Endodermal cell (in vitro differentiated cells): ENCODE measurements around the gene VWA3B. TPM values are rescaled to one million over a fixed set of nuclear protein-coding genes. Genes with fewer than 3 reads are reported as not detected.

Source experiments
- DNase-seq: peaks from one replicate; pipeline ENCODE4 v3.0.0-alpha.2; 2017
- H3K27ac ChIP-seq: 2 replicates; pipeline ENCODE4 v1.5.1; 2013; ENCODE audit warnings: mild to moderate bottlenecking, low read depth, low read length, moderate library complexity
- H3K27me3 ChIP-seq: 2 replicates; pipeline ENCODE4 v1.6.1; 2013; ENCODE audit warnings: mild to moderate bottlenecking, low read length, moderate library complexity; ENCODE audit not compliant: insufficient read depth, control insufficient read depth, poor library complexity, severe bottlenecking
- H3K36me3 ChIP-seq: 2 replicates; pipeline ENCODE4 v1.7.0; 2013; ENCODE audit warnings: mild to moderate bottlenecking, low read length, moderate library complexity; ENCODE audit not compliant: control insufficient read depth, insufficient read depth
- H3K4me1 ChIP-seq: one replicate; pipeline ENCODE4 v1.7.0; 2013; ENCODE audit warnings: low read length; ENCODE audit not compliant: control insufficient read depth, insufficient read depth
- H3K4me3 ChIP-seq: 2 replicates; pipeline ENCODE4 v1.5.1; 2013; ENCODE audit warnings: mild to moderate bottlenecking, low read length, moderate library complexity
- H3K9ac ChIP-seq: 2 replicates; pipeline ENCODE4 v1.6.1; 2013; ENCODE audit warnings: mild to moderate bottlenecking, low read length, moderate library complexity; ENCODE audit not compliant: poor library complexity, severe bottlenecking; ENCODE audit errors: extremely low read depth
- H3K9me3 ChIP-seq: 2 replicates; pipeline ENCODE4 v1.6.1; 2013; ENCODE audit warnings: mild to moderate bottlenecking, low read length, moderate library complexity; ENCODE audit not compliant: control insufficient read depth
- H3K27ac Mint-ChIP-seq: 2 replicates; pipeline ENCODE4 v1.8.0; 2020; ENCODE audit warnings: mixed read lengths
- H3K27me3 Mint-ChIP-seq: 2 replicates; pipeline ENCODE4 v1.8.0; 2021; ENCODE audit warnings: mild to moderate bottlenecking, mixed read lengths; ENCODE audit not compliant: insufficient read depth
- H3K36me3 Mint-ChIP-seq: 2 replicates; pipeline ENCODE4 v1.8.0; 2020; ENCODE audit warnings: low read depth, mixed read lengths
- H3K4me1 Mint-ChIP-seq: 2 replicates; pipeline ENCODE4 v1.8.0; 2020; ENCODE audit warnings: mixed read lengths
- H3K4me3 Mint-ChIP-seq: 2 replicates; pipeline ENCODE4 v1.8.0; 2020; ENCODE audit warnings: mild to moderate bottlenecking, moderate library complexity, mixed read lengths
- H3K9me3 Mint-ChIP-seq: 2 replicates; pipeline ENCODE4 v1.8.0; 2020; ENCODE audit warnings: mild to moderate bottlenecking, mixed read lengths
- WGBS, 2 experiments: methylation state at CpG; one replicate each; pipeline versions ENCODE4 v1.1.5 to v1.1.7; 2013; ENCODE audit warnings: missing lambda C conversion rate in 2 of 2, mixed read lengths in 1 of 2; ENCODE audit not compliant: insufficient coverage in 1 of 2, insufficient read length in 1 of 2; 5-methylcytosine and 5-hydroxymethylcytosine counted together
- total RNA-seq, 2 donors: library from RNA; stranded (reverse); fragmentation: NEBNext Ultra II Directional in 1 of 2; extraction: Animal tissue kit (Norgen Biotek cat#: 25700) in 1 of 2; gene quantifications; 2 replicates in 1 of 2; 3 replicates in 1 of 2; pipeline ENCODE4 v1.2.1, GENCODE V29; 2021
- TF ChIP-seq, protein P1 (sequence below): fragments of 200-600 bp; sonication (generic); conservative IDR thresholded peaks from 2 replicates; pipeline ENCODE4 v1.5.0; 2021; ENCODE audit warnings: antibody characterized with exemption, mild to moderate bottlenecking

Gene VWA3B
- total RNA-seq, 2 donors from 2014 or later = 0.38 to 0.64 TPM

DNA sequence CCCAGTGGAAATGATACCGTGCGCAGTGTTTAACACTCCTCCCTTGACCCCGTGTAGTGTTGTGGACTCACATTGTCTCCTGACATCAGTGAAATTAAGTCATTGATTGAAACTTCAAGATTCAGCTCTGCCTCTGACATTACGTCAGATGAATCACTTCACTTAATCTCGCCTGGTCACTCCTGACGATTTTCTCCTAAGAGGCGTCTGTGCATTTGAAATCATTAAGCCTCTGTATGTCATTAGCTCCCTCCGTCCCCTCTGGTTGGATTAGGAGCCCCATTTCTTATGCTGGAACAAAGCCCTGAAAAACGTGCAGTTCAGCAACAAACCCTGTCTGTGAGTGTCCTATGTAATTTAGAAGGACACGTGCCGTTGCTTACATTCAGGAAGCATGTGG is 222.6 kb downstream of the VWA3B start:
- no peak overlapping the region for H3K4me3 ChIP-seq
- no peak overlapping the region for H3K27ac Mint-ChIP-seq
- H3K27me3 Mint-ChIP-seq = peaks cover 7% of the 10 kb centered on the region
- TF ChIP-seq, protein P1, sequence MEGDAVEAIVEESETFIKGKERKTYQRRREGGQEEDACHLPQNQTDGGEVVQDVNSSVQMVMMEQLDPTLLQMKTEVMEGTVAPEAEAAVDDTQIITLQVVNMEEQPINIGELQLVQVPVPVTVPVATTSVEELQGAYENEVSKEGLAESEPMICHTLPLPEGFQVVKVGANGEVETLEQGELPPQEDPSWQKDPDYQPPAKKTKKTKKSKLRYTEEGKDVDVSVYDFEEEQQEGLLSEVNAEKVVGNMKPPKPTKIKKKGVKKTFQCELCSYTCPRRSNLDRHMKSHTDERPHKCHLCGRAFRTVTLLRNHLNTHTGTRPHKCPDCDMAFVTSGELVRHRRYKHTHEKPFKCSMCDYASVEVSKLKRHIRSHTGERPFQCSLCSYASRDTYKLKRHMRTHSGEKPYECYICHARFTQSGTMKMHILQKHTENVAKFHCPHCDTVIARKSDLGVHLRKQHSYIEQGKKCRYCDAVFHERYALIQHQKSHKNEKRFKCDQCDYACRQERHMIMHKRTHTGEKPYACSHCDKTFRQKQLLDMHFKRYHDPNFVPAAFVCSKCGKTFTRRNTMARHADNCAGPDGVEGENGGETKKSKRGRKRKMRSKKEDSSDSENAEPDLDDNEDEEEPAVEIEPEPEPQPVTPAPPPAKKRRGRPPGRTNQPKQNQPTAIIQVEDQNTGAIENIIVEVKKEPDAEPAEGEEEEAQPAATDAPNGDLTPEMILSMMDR = no peak
- H3K4me1 ChIP-seq = peaks cover 4% of the 10 kb centered on the region
- no peaks in the 10 kb centered on the region for H3K9me3 ChIP-seq
- DNase-seq = no peak
- no peak overlapping the region for H3K27ac ChIP-seq
- no peak overlapping the region for H3K9ac ChIP-seq
- H3K36me3 Mint-ChIP-seq = no peaks in the 10 kb centered on the region
- H3K4me3 Mint-ChIP-seq = no peak overlapping the region
- H3K9me3 Mint-ChIP-seq = no peaks in the 10 kb centered on the region
- no peaks in the 10 kb centered on the region for H3K27me3 ChIP-seq
- 91 to 92% methylated on average over 9 to 11 of the region's 11 CpGs for WGBS, 2 experiments
- H3K36me3 ChIP-seq = no peaks in the 10 kb centered on the region
- peaks cover 11% of the 10 kb centered on the region for H3K4me1 Mint-ChIP-seq

DNA sequence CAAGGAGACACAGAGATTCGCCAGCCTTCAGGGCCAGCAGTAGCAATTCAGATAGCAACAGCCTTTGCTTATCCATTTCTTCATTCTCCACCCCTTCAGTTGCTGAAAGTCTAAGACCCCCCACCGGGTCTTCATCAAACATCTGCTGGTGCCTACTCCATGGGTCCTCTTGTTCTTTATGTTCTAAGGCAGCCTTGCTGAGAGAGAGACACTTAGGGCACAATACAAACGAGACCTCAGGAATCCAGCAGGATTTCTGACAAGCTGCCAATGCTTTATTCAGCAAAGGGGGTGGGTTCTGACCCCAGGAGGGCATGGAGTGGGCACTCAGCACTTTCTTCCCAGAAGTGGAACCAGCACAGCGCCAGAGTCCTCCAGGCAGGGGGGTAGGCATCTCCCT is 223.0 kb downstream of the VWA3B start:
- Histone ChIP-seq H3K9ac (no peak overlapping the region), H3K27ac (no peak overlapping the region), H3K9me3 (no peaks in the 10 kb centered on the region), H3K27me3 (no peaks in the 10 kb centered on the region), H3K4me1 (peaks cover 4% of the 10 kb centered on the region), H3K36me3 (no peaks in the 10 kb centered on the region), H3K4me3 (no peak overlapping the region)
- Mint-ChIP-seq H3K9me3 (no peaks in the 10 kb centered on the region), H3K4me3 (no peak overlapping the region), H3K27ac (no peak overlapping the region), H3K4me1 (peaks cover 11% of the 10 kb centered on the region), H3K27me3 (peaks cover 4% of the 10 kb centered on the region), H3K36me3 (no peaks in the 10 kb centered on the region)
- DNase-seq = no peak
- WGBS, 2 experiments = 81 to 85% methylated on average over 2 to 4 of the region's 4 CpGs
- TF ChIP-seq, protein P1 = no peak

DNA sequence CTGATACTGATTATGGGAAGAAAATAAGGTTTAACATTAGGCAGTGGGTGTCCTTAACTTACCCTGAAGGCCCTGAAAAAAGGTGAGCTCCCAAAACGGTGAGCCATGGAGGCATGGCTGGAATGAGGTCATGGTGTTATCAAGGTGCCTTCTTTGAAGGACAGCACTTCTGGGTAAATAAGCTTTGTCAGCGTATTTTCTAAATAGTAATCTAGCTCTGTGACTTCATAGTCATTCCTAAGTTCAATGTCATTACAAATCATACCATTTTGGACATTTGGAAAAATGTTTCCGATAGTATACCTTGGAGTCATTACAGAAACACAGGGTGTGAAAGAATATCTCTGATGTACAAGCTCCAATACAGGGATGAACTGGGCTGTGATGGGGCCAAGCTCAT is 224.1 kb downstream of the VWA3B start:
- H3K27me3 Mint-ChIP-seq = peaks cover 4% of the 10 kb centered on the region
- WGBS, 2 experiments = 92 to 100% methylated on average over 2 to 3 of the region's 3 CpGs
- peaks cover 10% of the 10 kb centered on the region for H3K4me1 Mint-ChIP-seq
- no peak for DNase-seq
- H3K36me3 Mint-ChIP-seq = no peaks in the 10 kb centered on the region
- no peak overlapping the region for H3K27ac ChIP-seq
- H3K4me1 ChIP-seq = peaks cover 4% of the 10 kb centered on the region
- H3K9me3 ChIP-seq = peaks cover 3% of the 10 kb centered on the region
- no peak overlapping the region for H3K4me3 Mint-ChIP-seq
- no peaks in the 10 kb centered on the region for H3K27me3 ChIP-seq
- no peak overlapping the region for H3K9ac ChIP-seq
- no peak overlapping the region for H3K4me3 ChIP-seq
- H3K36me3 ChIP-seq = no peaks in the 10 kb centered on the region
- peaks cover 3% of the 10 kb centered on the region for H3K9me3 Mint-ChIP-seq
- TF ChIP-seq, protein P1 = no peak
- no peak overlapping the region for H3K27ac Mint-ChIP-seq
